Measurements from ENCODE around the gene SLC34A1. TPM values are rescaled to one million over a fixed set of nuclear protein-coding genes. Genes with fewer than 3 reads are reported as not detected.

The SLC34A1 gene
- total and polyA plus RNA-seq, 2 of the 4 experiments (the other 2 are of a cell fraction), result not detected

DNA sequence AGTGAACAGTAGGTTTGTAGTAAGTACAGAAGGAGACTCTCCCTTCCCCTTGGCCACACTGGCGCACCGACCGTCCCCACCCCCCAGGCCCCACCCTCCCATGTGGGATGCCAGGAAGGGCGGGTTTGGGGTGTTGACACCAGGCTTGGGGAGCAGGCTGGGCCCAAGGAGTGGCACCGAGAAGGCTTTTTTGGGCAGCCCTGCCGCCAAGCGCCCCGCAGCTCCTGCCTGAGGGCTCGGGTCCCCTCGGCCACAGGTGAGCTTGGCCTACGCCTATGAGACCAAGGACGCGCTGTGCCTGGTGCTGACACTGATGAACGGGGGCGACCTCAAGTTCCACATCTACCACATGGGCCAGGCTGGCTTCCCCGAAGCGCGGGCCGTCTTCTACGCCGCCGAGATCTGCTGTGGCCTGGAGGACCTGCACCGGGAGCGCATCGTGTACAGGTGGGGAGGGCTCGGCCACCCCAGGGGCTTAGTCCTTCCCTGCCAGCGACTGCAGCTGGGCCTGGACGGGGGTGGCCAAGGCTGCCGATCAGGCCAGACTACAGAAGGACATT, 49.5 kb downstream of the SLC34A1 start:
- Histone ChIP-seq H2BK20ac (ENCODE audit: low read depth, low read length) (no peak overlapping the region), H3K4ac (ENCODE audit: low read depth, low read length) (no peak overlapping the region), H3K4me1 (ENCODE audit: control insufficient read depth, insufficient read depth, low read length) (no peaks in the 10 kb centered on the region), H3K14ac (replicated peaks; ENCODE audit: low read depth, low read length) (no peak overlapping the region), H3K27ac (ENCODE audit: insufficient read depth, low read length) (no peak overlapping the region), H4K5ac (ENCODE audit: low read depth, low read length) (no peak overlapping the region), H3K9me3 (ENCODE audit: control insufficient read depth, insufficient read depth, low read length) (no peaks in the 10 kb centered on the region), H2BK120ac (ENCODE audit: low read depth, low read length) (no peak overlapping the region), H3K4me2 (ENCODE audit: low read depth, low read length) (no peak overlapping the region), H4K91ac (ENCODE audit: insufficient read depth, low read depth, low read length) (no peak overlapping the region), H3K9me1 (ENCODE audit: insufficient read depth, low read length) (peaks cover 6% of the 10 kb centered on the region; the same call in 1 of the 2 replicates), H2BK5ac (ENCODE audit: low read depth, low read length, poor library complexity, severe bottlenecking) (no peak overlapping the region), H2BK15ac (ENCODE audit: low read depth, low read length) (no peak overlapping the region), H4K20me1 (ENCODE audit: insufficient read depth, low read length) (peaks cover 22% of the 10 kb centered on the region; the same call in 1 of the 2 replicates), H3K23ac (ENCODE audit: low read depth, low read length) (no peak overlapping the region), H3K79me1 (ENCODE audit: low read depth in 1 of 2, low read length in 2 of 2) (peaks cover 5 to 24% of the 10 kb centered on the region in 2 experiments; a peak in 3 of 4 replicates), H3K27me3 (ENCODE audit: control insufficient read depth, insufficient read depth, low read length) (no peaks in the 10 kb centered on the region), H3K56ac (ENCODE audit: extremely low read depth, insufficient read depth, low read length) (no peak overlapping the region), H3K9ac (ENCODE audit: low read depth, low read length) (no peak overlapping the region), H4K8ac (ENCODE audit: low read depth in 2 of 2, low read length in 2 of 2) (no peak overlapping the region), H3K4me3 (ENCODE audit: insufficient read depth, low read depth, low read length) (no peak overlapping the region), H2AK9ac (replicated peaks; ENCODE audit: low read depth, low read length, poor library complexity) (no peak overlapping the region), H2AFZ (replicated peaks; ENCODE audit: low read length, poor library complexity) (no peak overlapping the region), H3K36me3 (ENCODE audit: control insufficient read depth, insufficient read depth, low read length) (peaks cover 53% of the 10 kb centered on the region), H2AK5ac (ENCODE audit: low read depth, low read length) (no peak overlapping the region), H3K18ac (ENCODE audit: low read depth, low read length) (no peak overlapping the region)
- 100% methylated on average over 19 of the region's 29 CpGs; no CpG with 5 or more reads in 1 of the 2 experiments for WGBS, 2 experiments (ENCODE audit: extremely low coverage in 2 of 2, insufficient read length in 1 of 2)
- ChIA-PET POLR2A (ENCODE audit: unreplicated experiment) (no interaction called here), CTCF (no interaction called here)
- dilution Hi-C loops (cut with HindIII; ENCODE audit: low sequenced_read_pairs, unreplicated experiment) (no loop called here), intact Hi-C loops (cut with micrococcal nuclease) (no loop called here), in situ Hi-C loops (cut with MboI; ENCODE audit: low sequenced_read_pairs) (no loop called here)
- TF ChIP-seq, protein P1, sequence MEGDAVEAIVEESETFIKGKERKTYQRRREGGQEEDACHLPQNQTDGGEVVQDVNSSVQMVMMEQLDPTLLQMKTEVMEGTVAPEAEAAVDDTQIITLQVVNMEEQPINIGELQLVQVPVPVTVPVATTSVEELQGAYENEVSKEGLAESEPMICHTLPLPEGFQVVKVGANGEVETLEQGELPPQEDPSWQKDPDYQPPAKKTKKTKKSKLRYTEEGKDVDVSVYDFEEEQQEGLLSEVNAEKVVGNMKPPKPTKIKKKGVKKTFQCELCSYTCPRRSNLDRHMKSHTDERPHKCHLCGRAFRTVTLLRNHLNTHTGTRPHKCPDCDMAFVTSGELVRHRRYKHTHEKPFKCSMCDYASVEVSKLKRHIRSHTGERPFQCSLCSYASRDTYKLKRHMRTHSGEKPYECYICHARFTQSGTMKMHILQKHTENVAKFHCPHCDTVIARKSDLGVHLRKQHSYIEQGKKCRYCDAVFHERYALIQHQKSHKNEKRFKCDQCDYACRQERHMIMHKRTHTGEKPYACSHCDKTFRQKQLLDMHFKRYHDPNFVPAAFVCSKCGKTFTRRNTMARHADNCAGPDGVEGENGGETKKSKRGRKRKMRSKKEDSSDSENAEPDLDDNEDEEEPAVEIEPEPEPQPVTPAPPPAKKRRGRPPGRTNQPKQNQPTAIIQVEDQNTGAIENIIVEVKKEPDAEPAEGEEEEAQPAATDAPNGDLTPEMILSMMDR (conservative IDR thresholded peaks at IDR 0.05; ENCODE audit: low read depth, low read length), result no peak
- no peak for TF ChIP-seq CHD1 (IDR thresholded peaks at IDR 0.05; ENCODE audit: low read depth, low read length)
- no peak for TF ChIP-seq RAD21 (IDR thresholded peaks at IDR 0.05; ENCODE audit: low read length)
- no peak for TF ChIP-seq NFE2L2 (IDR thresholded peaks at IDR 0.05; ENCODE audit: low read depth, low read length)
- TF ChIP-seq, protein P2, sequence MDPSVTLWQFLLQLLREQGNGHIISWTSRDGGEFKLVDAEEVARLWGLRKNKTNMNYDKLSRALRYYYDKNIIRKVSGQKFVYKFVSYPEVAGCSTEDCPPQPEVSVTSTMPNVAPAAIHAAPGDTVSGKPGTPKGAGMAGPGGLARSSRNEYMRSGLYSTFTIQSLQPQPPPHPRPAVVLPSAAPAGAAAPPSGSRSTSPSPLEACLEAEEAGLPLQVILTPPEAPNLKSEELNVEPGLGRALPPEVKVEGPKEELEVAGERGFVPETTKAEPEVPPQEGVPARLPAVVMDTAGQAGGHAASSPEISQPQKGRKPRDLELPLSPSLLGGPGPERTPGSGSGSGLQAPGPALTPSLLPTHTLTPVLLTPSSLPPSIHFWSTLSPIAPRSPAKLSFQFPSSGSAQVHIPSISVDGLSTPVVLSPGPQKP (IDR thresholded peaks at IDR 0.05; ENCODE audit: borderline replicate concordance, low read depth, low read length), result no peak
- no peak for TF ChIP-seq MXI1 (IDR thresholded peaks at IDR 0.05; ENCODE audit: borderline replicate concordance, low read depth, low read length)
- TF ChIP-seq BHLHE40 (IDR thresholded peaks at IDR 0.05; ENCODE audit: low read depth, low read length), result no peak
- no peak for TF ChIP-seq SMC3 (IDR thresholded peaks at IDR 0.05; ENCODE audit: low read depth, low read length)
- TF ChIP-seq MAZ (IDR thresholded peaks at IDR 0.05; ENCODE audit: borderline replicate concordance, low read depth, low read length), result no peak
- TF ChIP-seq RCOR1 (IDR thresholded peaks at IDR 0.05; ENCODE audit: insufficient replicate concordance, low read length), result no peak
- no TSS peak for BruUV-seq (replicated peaks)
- DNase-seq (no peak), ATAC-seq (ENCODE audit: low read depth) (no peak)

Data from IMR-90 (cell line).